Activated B cell treated with CpG ODN at 0.5 μM for 24 hours (primary cell): ENCODE results near the gene GRM2. TPM values are rescaled to one million over a fixed set of nuclear protein-coding genes. Genes with fewer than 3 reads are reported as not detected.

Experiments
- ATAC-seq: fragments of 200-7000 bp; cut with Tn5 transposase; one replicate; pipeline ENCODE4 v1.10.0; 2021; ENCODE audit warnings: low read depth, mild to moderate bottlenecking, moderate library complexity
- CTCF ChIA-PET: fragments of 350-600 bp; sonication (Branson Sonifier 250); formaldehyde crosslinking; loops from one replicate; lab custom pipeline; 2021; ENCODE audit warnings: antibody characterized with exemption; lab: Charles Lee
- POLR2A ChIA-PET: fragments of 350-600 bp; sonication (Branson Sonifier 250); formaldehyde crosslinking; loops from one replicate; lab custom pipeline; 2021; ENCODE audit warnings: antibody characterized with exemption; lab: Charles Lee
- DNase-seq: peaks from one replicate; pipeline ENCODE4 v3.0.0; 2022
- H3K27ac Mint-ChIP-seq: one replicate; pipeline ENCODE4 v1.8.0; 2020; ENCODE audit warnings: mixed read lengths
- H3K27me3 Mint-ChIP-seq: one replicate; pipeline ENCODE4 v1.8.0; 2021; ENCODE audit warnings: mixed read lengths
- H3K36me3 Mint-ChIP-seq: one replicate; pipeline ENCODE4 v1.8.0; 2021; ENCODE audit warnings: low read depth, mixed read lengths
- H3K4me1 Mint-ChIP-seq: one replicate; pipeline ENCODE4 v1.8.0; 2021; ENCODE audit warnings: mixed read lengths
- H3K4me3 Mint-ChIP-seq: one replicate; pipeline ENCODE4 v1.8.0; 2020; ENCODE audit warnings: mild to moderate bottlenecking, mixed read lengths
- H3K9me3 Mint-ChIP-seq: one replicate; pipeline ENCODE4 v1.8.0; 2020; ENCODE audit warnings: mixed read lengths
- CTCF ChIP-seq: fragments of 200-600 bp; IDR thresholded peaks from one replicate; pipeline ENCODE4 v1.8.0; 2022; ENCODE audit warnings: antibody characterized with exemption, mild to moderate bottlenecking
- intact Hi-C: fragments of 100-400 bp; cut with micrococcal nuclease; formaldehyde crosslinking; loops from one replicate; pipeline ENCODE4 v1.15.1; 2024
- total RNA-seq: library from RNA; stranded (reverse); gene quantifications from 2 replicates; pipeline ENCODE4 v1.2.3, GENCODE V29; 2022

Gene GRM2
- 0.58 and 1.4 TPM in 2 replicates for total RNA-seq

GRCh38 chr3:51706788-51707731 lies at the start of gene GRM2:
GRM2 (plus strand) TSS chr3:51707068; CDS start chr3:51708984, 1,916 bp downstream.
- Mint-ChIP-seq H3K4me3 (no peak within 1 kb of the TSS), H3K27me3 (no peaks in the 10 kb centered on the region)

GRCh38 chr3:51657234-51657633 lies 49.6 kb upstream of the GRM2 start:
- ChIA-PET POLR2A (no interaction called here), CTCF (no interaction called here)
- H3K36me3 Mint-ChIP-seq: peaks cover 66% of the 10 kb centered on the region
- H3K9me3 Mint-ChIP-seq: no peaks in the 10 kb centered on the region
- ATAC-seq: no peak
- no peaks in the 10 kb centered on the region for H3K4me1 Mint-ChIP-seq
- no peak for DNase-seq
- no peak for TF ChIP-seq CTCF
- intact Hi-C loops: no loop called here
- H3K27me3 Mint-ChIP-seq: no peaks in the 10 kb centered on the region
- no peak overlapping the region for H3K27ac Mint-ChIP-seq
- H3K4me3 Mint-ChIP-seq: no peak overlapping the region

More at GRCh38 chr3:51706788-51707731, at the start of gene GRM2:
- ATAC-seq (peak; percentile 31), DNase-seq (peak; percentile 13)
- Mint-ChIP-seq H3K36me3 (peaks cover 32% of the 10 kb centered on the region), H3K4me1 (peaks cover 9% of the 10 kb centered on the region), H3K9me3 (no peaks in the 10 kb centered on the region), H3K27ac (no peak within 1 kb of the TSS)
- POLR2A ChIA-PET: no interaction called here
- intact Hi-C loops: no loop called here
- no peak for TF ChIP-seq CTCF
- CTCF ChIA-PET: no interaction called here

DNA sequence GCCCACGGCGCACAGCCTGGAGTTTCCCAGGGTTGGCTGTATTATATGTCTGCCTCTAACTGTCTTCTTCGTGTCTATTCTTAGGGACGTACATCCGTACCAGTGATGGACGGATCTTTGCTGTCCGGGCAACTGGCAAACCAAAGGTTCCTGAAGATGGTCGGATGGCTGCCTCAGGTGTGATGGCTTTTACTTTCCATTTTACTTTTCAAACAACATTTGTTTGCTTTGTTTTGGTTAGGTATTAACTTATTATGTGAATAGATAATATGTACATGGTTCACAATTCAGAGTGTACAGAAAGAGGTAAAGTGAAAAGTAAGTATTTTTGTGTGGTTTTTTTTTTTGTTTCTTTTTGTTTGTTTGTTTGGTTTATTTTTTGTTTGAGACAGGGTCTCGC lies 46.9 kb upstream of the GRM2 start:
- Mint-ChIP-seq H3K9me3 (no peaks in the 10 kb centered on the region), H3K27me3 (no peaks in the 10 kb centered on the region), H3K27ac (peak overlapping the region; percentile 30), H3K4me3 (no peak overlapping the region), H3K4me1 (no peaks in the 10 kb centered on the region), H3K36me3 (peaks cover 77% of the 10 kb centered on the region)
- no peak for TF ChIP-seq CTCF
- ChIA-PET CTCF (no interaction called here), POLR2A (no interaction called here)
- intact Hi-C loops: no loop called here
- ATAC-seq (no peak), DNase-seq (no peak)

DNA sequence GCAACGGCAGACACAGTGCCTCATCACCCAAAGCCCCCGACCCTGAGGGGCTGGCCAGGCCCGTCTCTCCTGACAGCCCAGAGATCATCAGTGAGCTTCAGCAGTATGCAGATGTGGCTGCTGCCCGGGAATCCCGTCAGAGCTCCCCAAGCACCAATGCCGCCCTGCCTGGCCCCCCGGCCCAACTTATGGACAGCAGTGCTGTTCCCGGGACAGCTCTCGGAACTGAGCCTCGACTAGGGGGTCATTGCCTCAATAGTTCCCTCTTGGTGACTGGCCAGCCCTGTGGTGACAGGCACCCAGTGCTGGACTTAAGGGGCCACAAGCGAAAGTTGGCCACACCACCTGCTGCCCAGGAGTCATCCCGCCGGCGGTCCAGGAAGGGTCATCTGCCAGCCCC lies 44.4 kb upstream of the GRM2 start:
- no peak for DNase-seq
- POLR2A ChIA-PET: interaction anchor here (0.6 kb wide), 1 partner anchor 162 kb away, joined by 9 read pairs; no protein-coding TSS in a partner anchor
- no peaks in the 10 kb centered on the region for H3K9me3 Mint-ChIP-seq
- intact Hi-C loops: no loop called here
- H3K4me1 Mint-ChIP-seq: no peaks in the 10 kb centered on the region
- no peak overlapping the region for H3K4me3 Mint-ChIP-seq
- H3K27ac Mint-ChIP-seq: no peak overlapping the region
- TF ChIP-seq CTCF: no peak
- peaks cover 60% of the 10 kb centered on the region for H3K36me3 Mint-ChIP-seq
- no peak for ATAC-seq
- no peaks in the 10 kb centered on the region for H3K27me3 Mint-ChIP-seq
- CTCF ChIA-PET: no interaction called here

DNA sequence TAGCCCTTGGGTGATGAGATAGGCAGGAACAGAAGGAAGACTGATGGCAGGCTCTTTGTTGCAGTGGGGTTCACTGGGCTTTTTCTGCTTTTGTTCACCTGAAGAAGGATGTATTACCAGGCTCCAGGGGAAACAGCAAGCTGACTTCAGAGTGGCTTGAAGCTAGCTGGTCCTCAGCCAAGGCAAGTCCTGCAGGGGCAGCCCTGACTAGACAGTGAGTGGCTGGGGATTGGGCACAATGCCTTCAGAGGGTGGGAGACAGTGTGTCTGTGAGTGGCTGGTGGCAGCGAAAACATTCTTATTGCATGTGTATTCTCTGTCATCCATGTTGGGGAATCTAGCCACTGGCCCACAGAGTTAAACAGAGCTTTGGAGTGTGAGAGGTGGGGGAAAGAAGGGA lies 38.1 kb upstream of the GRM2 start:
- Mint-ChIP-seq H3K4me3 (no peak overlapping the region), H3K9me3 (no peaks in the 10 kb centered on the region), H3K27ac (no peak overlapping the region), H3K4me1 (peaks cover 35% of the 10 kb centered on the region), H3K27me3 (no peaks in the 10 kb centered on the region), H3K36me3 (peaks cover 6% of the 10 kb centered on the region)
- POLR2A ChIA-PET: interaction anchor here (7.7 kb wide), 1 partner anchor 168 kb away, joined by 94 read pairs; the partner anchor contains the start of gene DCAF1
- ATAC-seq (no peak), DNase-seq (no peak)
- CTCF ChIA-PET: interaction anchor here (0.9 to 6.7 kb wide), 5 partner anchors 12 to 279 kb away, joined by 3 to 89 read pairs (median 7); partner anchors contain the start of gene DCAF1
- TF ChIP-seq CTCF: no peak
- intact Hi-C loops: loop anchor here (1.0 kb wide), 1 partner anchor 166 kb away; no protein-coding TSS in a partner anchor
